ENCODE results near the gene YTHDF1.
"Not testable (repeated sequence)": the region's sequence is repeated elsewhere in the genome, so short reads cannot be mapped to it uniquely, and the experiment has no call there.

Gene YTHDF1

DNA sequence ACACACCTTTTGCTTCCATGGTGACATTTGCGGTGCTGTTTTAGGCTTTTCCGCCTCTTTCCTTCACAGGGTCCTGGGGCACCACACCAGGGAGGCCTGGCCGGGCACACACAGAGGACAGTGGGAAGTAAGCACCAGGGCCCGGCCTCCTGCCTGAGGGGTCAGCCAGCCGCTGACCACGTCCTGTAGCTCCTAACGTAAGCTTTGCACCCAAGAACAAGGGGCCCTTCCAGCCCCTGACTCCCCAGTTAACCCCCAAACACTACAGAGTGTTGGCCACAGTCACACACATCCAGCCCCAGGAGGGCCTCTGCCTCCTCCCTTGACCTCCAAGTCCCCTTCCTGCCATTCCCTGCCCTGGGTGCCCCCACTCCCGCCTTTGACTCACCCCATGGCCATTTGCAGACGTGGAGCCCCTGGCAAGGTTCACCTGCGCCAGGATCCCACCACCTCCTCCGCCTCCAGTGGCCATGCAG is 54.7 kb downstream of the YTHDF1 start:
- FAIRE-seq: no peak
- DNase-seq (ENCODE audit: insufficient read length, low spot score): no peak
- TF ChIP-seq CTCF (IDR thresholded peaks at IDR 0.05; ENCODE audit: insufficient read depth, missing control alignments): no peak

GRCh38 chr20:63160641-63161175 is 55.2 kb downstream of the YTHDF1 start:
- FAIRE-seq: no peak
- TF ChIP-seq CTCF (IDR thresholded peaks at IDR 0.05; ENCODE audit: insufficient read depth, missing control alignments): no peak
- no peak for DNase-seq (ENCODE audit: insufficient read length, low spot score)

DNA sequence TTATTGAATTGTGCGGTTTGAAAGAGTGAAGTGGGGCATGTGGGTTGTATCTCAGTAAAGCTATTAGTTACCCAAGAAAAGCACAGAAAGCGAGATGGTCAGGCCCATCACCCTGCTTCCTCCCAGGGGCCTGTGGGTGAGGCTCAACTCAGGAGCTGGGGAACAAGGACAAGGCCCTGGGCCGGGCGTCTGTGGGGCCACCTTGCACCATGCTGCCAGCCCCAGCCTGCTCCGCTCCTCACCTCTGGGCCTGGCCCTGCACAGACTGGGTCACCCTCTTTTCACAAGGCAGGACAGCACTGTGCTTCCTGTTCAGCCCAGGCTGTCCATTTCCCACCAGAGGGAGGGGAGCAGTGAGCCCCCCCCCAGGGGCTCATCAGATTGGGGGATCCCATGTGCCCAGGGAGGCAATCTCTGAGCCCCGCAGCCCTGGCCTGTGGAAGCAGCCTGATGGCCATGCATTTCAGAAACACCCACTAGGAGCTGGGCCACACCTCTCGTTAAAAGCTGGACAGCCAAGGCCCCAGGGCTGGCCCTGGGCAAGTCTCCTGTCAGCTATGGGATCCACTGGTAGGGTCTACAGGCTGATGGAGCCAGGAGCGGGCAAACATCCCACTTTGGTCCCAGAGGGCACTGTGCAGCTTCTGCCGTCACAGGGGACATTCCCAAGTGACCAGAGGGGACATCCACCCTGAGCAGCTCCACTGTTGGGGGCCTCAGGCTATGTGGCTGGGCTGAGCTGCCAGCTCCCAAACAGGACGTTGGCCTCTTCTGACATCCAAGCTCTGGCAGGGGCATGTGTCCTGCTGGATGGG is 55.9 kb downstream of the YTHDF1 start:
- TF ChIP-seq CTCF (IDR thresholded peaks at IDR 0.05; ENCODE audit: insufficient read depth, missing control alignments): no peak
- FAIRE-seq (no peak), DNase-seq (ENCODE audit: insufficient read length, low spot score) (no peak)

DNA sequence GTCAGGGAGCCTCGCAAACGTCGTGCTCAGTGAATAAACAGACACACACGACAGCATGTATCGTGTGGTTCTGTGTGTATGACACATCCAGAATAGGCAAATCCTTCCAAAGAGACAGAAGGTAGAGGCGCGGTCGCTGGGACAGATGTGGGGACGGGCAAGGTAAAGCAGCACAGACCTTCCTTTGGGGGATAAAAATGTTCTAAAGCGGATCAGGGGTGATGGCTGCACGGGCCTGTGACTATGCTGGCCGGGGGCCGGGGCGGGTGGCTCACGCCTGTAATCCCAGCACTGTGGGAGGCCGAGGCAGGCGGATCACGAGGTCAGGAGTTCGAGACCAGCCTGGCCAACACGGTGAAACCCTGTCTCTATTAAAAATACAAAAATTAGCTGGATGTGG is 56.7 kb downstream of the YTHDF1 start:
- not testable (repeated sequence) for DNase-seq (ENCODE audit: insufficient read length, low spot score); FAIRE-seq

GRCh38 chr20:63158845-63159244 is 57.1 kb downstream of the YTHDF1 start:
- DNase-seq (ENCODE audit: insufficient read length, low spot score) (no peak), FAIRE-seq (no peak)
- TF ChIP-seq CTCF (IDR thresholded peaks at IDR 0.05; ENCODE audit: insufficient read depth, missing control alignments): no peak

- DNase-seq (ENCODE audit: insufficient read length, low spot score) (no peak), FAIRE-seq (no peak)
- TF ChIP-seq CTCF (IDR thresholded peaks at IDR 0.05; ENCODE audit: insufficient read depth, missing control alignments): no peak
Observed at GRCh38 chr20:63158352-63158751, 57.6 kb downstream of the YTHDF1 start.

DNA sequence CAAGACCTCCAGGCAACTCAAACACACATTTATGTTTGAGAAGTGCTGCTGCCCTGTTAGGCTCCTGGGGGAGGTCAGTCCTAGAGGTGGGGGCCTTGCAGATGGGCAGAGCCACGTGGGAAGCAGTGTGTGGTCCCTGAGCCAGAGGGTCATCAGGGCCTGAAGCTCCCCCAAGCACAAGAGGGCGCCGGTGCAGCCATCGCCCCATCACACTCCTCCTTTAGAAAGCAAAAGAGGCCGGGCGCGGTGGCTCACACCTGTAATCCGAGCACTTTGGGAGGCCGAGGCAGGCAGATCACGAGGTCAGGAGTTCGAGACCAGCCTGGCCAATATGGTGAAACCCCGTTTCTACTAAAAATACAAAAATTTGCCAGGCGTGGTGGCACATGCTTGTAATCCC is 58.5 kb downstream of the YTHDF1 start:
- not testable (repeated sequence) for DNase-seq (ENCODE audit: insufficient read length, low spot score); FAIRE-seq

DNA sequence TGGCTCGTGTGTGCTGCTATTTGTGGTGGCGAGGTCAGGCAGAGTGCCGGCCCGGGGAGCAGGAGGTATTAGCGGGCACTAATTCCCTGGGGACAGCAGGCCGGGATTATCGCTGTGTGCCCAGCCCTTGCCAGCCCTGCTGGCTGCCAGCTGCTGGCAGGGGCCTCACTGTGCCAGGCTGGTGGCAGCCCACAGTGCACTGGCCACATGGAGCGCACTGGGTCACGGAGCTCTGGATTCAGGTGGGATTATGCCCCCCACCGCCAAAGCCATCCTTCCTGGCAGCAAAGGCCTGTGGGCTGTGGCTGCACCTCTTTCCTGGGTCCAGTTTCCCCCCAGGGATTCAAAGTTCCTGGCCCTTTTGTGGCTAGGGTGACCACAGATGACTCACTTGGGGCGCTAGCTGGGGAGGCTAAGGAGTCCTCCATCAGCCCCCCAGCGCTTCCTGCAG is 59.7 kb downstream of the YTHDF1 start:
- FAIRE-seq (no peak), DNase-seq (ENCODE audit: insufficient read length, low spot score) (peak; percentile 66)
- TF ChIP-seq CTCF (IDR thresholded peaks at IDR 0.05; ENCODE audit: insufficient read depth, missing control alignments): no peak

All from D721Med (cell line).